BJ (cell line): ENCODE data around the gene CARD19. TPM values are rescaled to one million over a fixed set of nuclear protein-coding genes. Genes with fewer than 3 reads are reported as not detected.

ENCODE experiments used
- CTCF ChIA-PET: fragments of 350-600 bp; formaldehyde crosslinking; extraction: SDS; loops from one replicate; lab custom pipeline; 2021; ENCODE audit warnings: antibody characterized with exemption, inconsistent platforms; lab: Yijun Ruan, JAX
- POLR2A ChIA-PET: fragments of 300-600 bp; sonication (Branson Sonifier 250); formaldehyde crosslinking; extraction: SDS; loops from one replicate; lab custom pipeline; 2021; ENCODE audit warnings: antibody characterized with exemption; lab: Charles Lee
- DNase-seq: peaks from one replicate; pipeline ENCODE4 v3.0.0-alpha.2; 2011; ENCODE audit warnings: low read depth
- H3K27me3 ChIP-seq: 2 replicates; pipeline ENCODE4 v1.6.0; 2011; ENCODE audit warnings: low read length; ENCODE audit not compliant: control insufficient read depth, insufficient read depth
- H3K36me3 ChIP-seq: 2 replicates; pipeline ENCODE4 v1.5.1; 2011; ENCODE audit warnings: low read length; ENCODE audit not compliant: control insufficient read depth, insufficient read depth
- H3K4me3 ChIP-seq: 2 replicates; pipeline ENCODE4 v1.5.1; 2011; ENCODE audit warnings: low read depth, mild to moderate bottlenecking, control low read depth, low read length
- polyA plus RNA-seq: library from polyadenylated mRNA; depleted of rRNA; stranded (reverse); fragments of >200 nt; gene quantifications from 2 replicates; pipeline ENCODE4 v1.2.3, GENCODE V29; 2011
- TF ChIP-seq, protein P1 (sequence below): IDR thresholded peaks from 2 replicates; pipeline ENCODE4 v1.5.1; 2011; ENCODE audit warnings: low read depth, mild to moderate bottlenecking, control low read depth, inconsistent platforms, low read length, moderate library complexity; ENCODE audit not compliant: insufficient read depth

CARD19 gene
- polyA plus RNA-seq, 1 experiment, result 69.3 TPM

GRCh38 chr9:93084471-93084881 is 11.5 kb upstream of the CARD19 start:
- H3K36me3 ChIP-seq, result no peaks in the 10 kb centered on the region
- ChIA-PET POLR2A (no interaction called here), CTCF (no interaction called here)
- TF ChIP-seq, protein P1, sequence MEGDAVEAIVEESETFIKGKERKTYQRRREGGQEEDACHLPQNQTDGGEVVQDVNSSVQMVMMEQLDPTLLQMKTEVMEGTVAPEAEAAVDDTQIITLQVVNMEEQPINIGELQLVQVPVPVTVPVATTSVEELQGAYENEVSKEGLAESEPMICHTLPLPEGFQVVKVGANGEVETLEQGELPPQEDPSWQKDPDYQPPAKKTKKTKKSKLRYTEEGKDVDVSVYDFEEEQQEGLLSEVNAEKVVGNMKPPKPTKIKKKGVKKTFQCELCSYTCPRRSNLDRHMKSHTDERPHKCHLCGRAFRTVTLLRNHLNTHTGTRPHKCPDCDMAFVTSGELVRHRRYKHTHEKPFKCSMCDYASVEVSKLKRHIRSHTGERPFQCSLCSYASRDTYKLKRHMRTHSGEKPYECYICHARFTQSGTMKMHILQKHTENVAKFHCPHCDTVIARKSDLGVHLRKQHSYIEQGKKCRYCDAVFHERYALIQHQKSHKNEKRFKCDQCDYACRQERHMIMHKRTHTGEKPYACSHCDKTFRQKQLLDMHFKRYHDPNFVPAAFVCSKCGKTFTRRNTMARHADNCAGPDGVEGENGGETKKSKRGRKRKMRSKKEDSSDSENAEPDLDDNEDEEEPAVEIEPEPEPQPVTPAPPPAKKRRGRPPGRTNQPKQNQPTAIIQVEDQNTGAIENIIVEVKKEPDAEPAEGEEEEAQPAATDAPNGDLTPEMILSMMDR, result no peak
- no peak for DNase-seq
- no peak overlapping the region for H3K4me3 ChIP-seq
- no peaks in the 10 kb centered on the region for H3K27me3 ChIP-seq

GRCh38 chr9:93085676-93086075 is 10.3 kb upstream of the CARD19 start:
- POLR2A ChIA-PET, result no interaction called here
- no peaks in the 10 kb centered on the region for H3K27me3 ChIP-seq
- TF ChIP-seq, protein P1, result no peak
- CTCF ChIA-PET, result no interaction called here
- no peak overlapping the region for H3K4me3 ChIP-seq
- H3K36me3 ChIP-seq, result no peaks in the 10 kb centered on the region
- no peak for DNase-seq

GRCh38 chr9:93086447-93087224 is 9.4 kb upstream of the CARD19 start:
- Histone ChIP-seq H3K27me3 (no peaks in the 10 kb centered on the region), H3K36me3 (no peaks in the 10 kb centered on the region), H3K4me3 (no peak overlapping the region)
- ChIA-PET POLR2A (no interaction called here), CTCF (no interaction called here)
- TF ChIP-seq, protein P1, result no peak
- DNase-seq, result no peak

GRCh38 chr9:93087971-93088655 is 7.9 kb upstream of the CARD19 start:
- H3K4me3 ChIP-seq, result no peak overlapping the region
- H3K36me3 ChIP-seq, result no peaks in the 10 kb centered on the region
- TF ChIP-seq, protein P1, result no peak
- CTCF ChIA-PET, result no interaction called here
- no peak for DNase-seq
- H3K27me3 ChIP-seq, result no peaks in the 10 kb centered on the region
- POLR2A ChIA-PET, result no interaction called here

GRCh38 chr9:93088656-93089015 is 7.4 kb upstream of the CARD19 start:
- Histone ChIP-seq H3K36me3 (no peaks in the 10 kb centered on the region), H3K4me3 (no peak overlapping the region), H3K27me3 (no peaks in the 10 kb centered on the region)
- ChIA-PET POLR2A (no interaction called here), CTCF (no interaction called here)
- DNase-seq, result no peak
- TF ChIP-seq, protein P1, result no peak
